Tibial artery (tissue), 4 donors: Measurements from ENCODE around the gene CGB7.

ENCODE experiments used
- DNase-seq, 2 donors: peaks; one replicate each; pipeline ENCODE4 v3.0.0-alpha.2; 2019
- H3K27ac ChIP-seq, 2 donors: fragments of 200-600 bp; sonication (generic) in 1 of 2; 1 replicate in 1 of 2; 2 replicates in 1 of 2; pipeline ENCODE4 v1.5.1; 2018 to 2019; ENCODE audit warnings: mild to moderate bottlenecking in 1 of 2
- H3K27me3 ChIP-seq, 2 donors: fragments of 200-600 bp; sonication (generic) in 1 of 2; one replicate each; pipeline versions ENCODE4 v1.5.1 to v1.6.0; 2016 to 2019
- H3K36me3 ChIP-seq, 3 donors: fragments of 200-600 bp; sonication (generic) in 2 of 3; one replicate each; pipeline ENCODE4 v1.5.1; 2016 to 2019; ENCODE audit warnings: mild to moderate bottlenecking in 2 of 3
- H3K4me1 ChIP-seq, 4 donors: fragments of 200-600 bp; sonication (generic) in 2 of 4; 1 replicate in 3 of 4; 2 replicates in 1 of 4; pipeline ENCODE4 v1.5.1; 2016 to 2019
- H3K4me3 ChIP-seq, 2 donors: fragments of 200-600 bp; sonication (generic) in 1 of 2; 1 replicate in 1 of 2; 2 replicates in 1 of 2; pipeline ENCODE4 v1.5.1; 2018 to 2019; ENCODE audit warnings: mild to moderate bottlenecking in 2 of 2
- H3K9me3 ChIP-seq, 3 donors: fragments of 200-600 bp; sonication (generic) in 1 of 3; one replicate each; pipeline ENCODE4 v1.5.1; 2016 to 2019
- CTCF ChIP-seq, 2 experiments: fragments of 200-600 bp in 1 of 2; fragments of 450-650 bp in 1 of 2; IDR thresholded peaks; one replicate each; pipeline ENCODE4 v1.5.1; 2017 to 2019; ENCODE audit warnings: antibody characterized with exemption in 2 of 2, mild to moderate bottlenecking in 1 of 2, moderate library complexity in 1 of 2
- intact Hi-C: fragments of 100-400 bp; cut with DNase I; formaldehyde crosslinking; loops from one replicate; pipeline ENCODE4 v1.15.0; 2023; ENCODE audit warnings: low total_unique reads

CGB7 gene

GRCh38 chr19:49057636-49058234, at the start of gene CGB7:
CGB7 (minus strand) TSS chr19:49057749; CDS start chr19:49055375, 2,374 bp downstream.
- peaks cover 0 to 42% of the 10 kb centered on the region in 2 donors for H3K27me3 ChIP-seq

GRCh38 chr19:49106648-49107135, 49.1 kb upstream of the CGB7 start:
- peaks cover 54 to 79% (median 68%) of the 10 kb centered on the region in 3 donors for H3K36me3 ChIP-seq
- no peak for DNase-seq
- H3K9me3 ChIP-seq, result no peaks in the 10 kb centered on the region
- H3K27ac ChIP-seq, result no peak overlapping the region
- H3K4me3 ChIP-seq, result no peak overlapping the region
- H3K27me3 ChIP-seq, result no peaks in the 10 kb centered on the region
- peak; percentile 63 to 68 for TF ChIP-seq CTCF (IDR thresholded peaks at IDR 0.05)
- H3K4me1 ChIP-seq, result peaks cover 0 to 20% (median 10%) of the 10 kb centered on the region in 4 donors
- intact Hi-C loops, result loop anchor here (5.0 kb wide), 1 partner anchor 36 kb away; no protein-coding TSS in a partner anchor

More at GRCh38 chr19:49057636-49058234, at the start of gene CGB7:
- intact Hi-C loops, result no loop called here
- Histone ChIP-seq H3K4me3 (peak within 1 kb of the TSS; percentile 48 to 64), H3K9me3 (no peaks in the 10 kb centered on the region), H3K27ac (no peak within 1 kb of the TSS), H3K4me1 (peaks cover 0 to 28% (median 20%) of the 10 kb centered on the region in 4 donors), H3K36me3 (no peaks in the 10 kb centered on the region)
- no peak for TF ChIP-seq CTCF (IDR thresholded peaks at IDR 0.05)
- peak; percentile 64 to 80 for DNase-seq

- DNase-seq, result no peak
- H3K9me3 ChIP-seq, result no peaks in the 10 kb centered on the region
- TF ChIP-seq CTCF (IDR thresholded peaks at IDR 0.05), result no peak
- no peaks in the 10 kb centered on the region for H3K27me3 ChIP-seq
- H3K36me3 ChIP-seq, result peaks cover 76 to 100% (median 91%) of the 10 kb centered on the region in 3 donors
- no peaks in the 10 kb centered on the region for H3K4me1 ChIP-seq
- intact Hi-C loops, result no loop called here
- H3K4me3 ChIP-seq, result no peak overlapping the region
- H3K27ac ChIP-seq, result no peak overlapping the region
Observed at GRCh38 chr19:49104229-49104864, 46.8 kb upstream of the CGB7 start.

GRCh38 chr19:49103331-49104085, 46.0 kb upstream of the CGB7 start:
- no peak overlapping the region for H3K4me3 ChIP-seq
- H3K27ac ChIP-seq, result no peak overlapping the region
- intact Hi-C loops, result no loop called here
- H3K4me1 ChIP-seq, result no peaks in the 10 kb centered on the region
- no peak for TF ChIP-seq CTCF (IDR thresholded peaks at IDR 0.05)
- peaks cover 84 to 100% (median 94%) of the 10 kb centered on the region in 3 donors for H3K36me3 ChIP-seq
- DNase-seq, result no peak
- no peaks in the 10 kb centered on the region for H3K9me3 ChIP-seq
- H3K27me3 ChIP-seq, result no peaks in the 10 kb centered on the region

- Histone ChIP-seq H3K27ac (no peak overlapping the region), H3K4me3 (no peak overlapping the region), H3K4me1 (peaks cover 0 to 4% (median 0%) of the 10 kb centered on the region in 4 donors), H3K36me3 (peaks cover 77 to 97% (median 86%) of the 10 kb centered on the region in 3 donors), H3K9me3 (no peaks in the 10 kb centered on the region), H3K27me3 (no peaks in the 10 kb centered on the region)
- intact Hi-C loops, result no loop called here
- TF ChIP-seq CTCF (IDR thresholded peaks at IDR 0.05), result no peak
- DNase-seq, result no peak
Observed at GRCh38 chr19:49102303-49102702, 44.8 kb upstream of the CGB7 start.
